Measurements from ENCODE around the gene DDX6. TPM values are rescaled to one million over a fixed set of nuclear protein-coding genes. Genes with fewer than 3 reads are reported as not detected.

The DDX6 gene
- total and polyA plus RNA-seq, 9 of the 15 experiments (the other 6 are each of a cell fraction or from before 2014, with no cell fraction given): 10.0 to 102 (median 58.2) TPM

GRCh38 chr11:118740892-118741291 lies 50.1 kb downstream of the DDX6 start:
- Histone ChIP-seq H2AFZ (ENCODE audit: low read depth, low read length) (no peak overlapping the region), H3K27me3 (ENCODE audit: control insufficient read depth in 2 of 2, insufficient read depth in 2 of 2, low read length in 2 of 2) (no peaks in the 10 kb centered on the region), H4K20me1 (replicated peaks; ENCODE audit: control insufficient read depth, insufficient read depth, low read length) (no peaks in the 10 kb centered on the region), H3K79me2 (ENCODE audit: control insufficient read depth, insufficient read depth, low read length) (no peaks in the 10 kb centered on the region), H3K4me2 (ENCODE audit: insufficient read depth, low read length) (no peak overlapping the region), H3K9me1 (ENCODE audit: control insufficient read depth, insufficient read depth, low read length) (no peaks in the 10 kb centered on the region), H3K9me3 (replicated peaks; ENCODE audit: control insufficient read depth, insufficient read depth, low read depth, low read length) (no peaks in the 10 kb centered on the region), H3K4me3 (no peak overlapping the region), H3K27ac (ENCODE audit: extremely low read depth, low read depth, low read length) (no peak overlapping the region), H3K4me1 (replicated peaks in 1 of 2; ENCODE audit: control insufficient read depth in 2 of 2, insufficient read depth in 2 of 2, low read length in 2 of 2) (peaks cover 0 to 29% of the 10 kb centered on the region in 2 experiments; a peak in 3 of 5 replicates), H3K36me3 (ENCODE audit: control insufficient read depth, insufficient read depth, low read length) (no peaks in the 10 kb centered on the region), H3K9ac (ENCODE audit: insufficient read depth in 1 of 2, low read depth in 2 of 2, low read length in 2 of 2) (no peak overlapping the region)
- WGBS (ENCODE audit: insufficient coverage, low coverage, missing lambda C conversion rate): 5% methylated on average over 1 of the region's 1 CpG
- ChIA-PET CTCF (ENCODE audit: low intra/inter-chr PET ratio) (no interaction called here), POLR2A (interaction anchor here (1.1 to 1.2 kb wide), 3 partner anchors 13 to 49 kb away, joined by 3 to 5 read pairs (median 3); no protein-coding TSS in a partner anchor)
- in situ Hi-C loops (cut with MboI) (no loop called here), intact Hi-C loops (cut with micrococcal nuclease) (no loop called here)
- ATAC-seq (no peak), DNase-seq (ENCODE audit: extremely low read depth in 1 of 4, low spot score in 3 of 4) (no peak), FAIRE-seq (no peak)
- TF ChIP-seq CBX1 (IDR thresholded peaks at IDR 0.05; ENCODE audit: low read depth) (no peak), PKNOX1 (IDR thresholded peaks at IDR 0.05) (peak; percentile 53), MEIS2 (IDR thresholded peaks at IDR 0.05; ENCODE audit: partially characterized antibody) (peak; percentile 73), ZNF717 (CRISPR knock-in tag; IDR thresholded peaks at IDR 0.05) (no peak), ATF4 (CRISPR knock-in tag; IDR thresholded peaks at IDR 0.05) (no peak), PBX2 (CRISPR knock-in tag; IDR thresholded peaks at IDR 0.05; ENCODE audit: low read depth) (no peak), PBX2 (tag; conservative IDR thresholded peaks at IDR 0.05; ENCODE audit: low read depth) (peak; percentile 75)
- no TSS peak for BruUV-seq (replicated peaks)

All from K562 (cell line).